Immature natural killer cell (primary cell): ENCODE measurements around the gene TAS2R14. TPM values are rescaled to one million over a fixed set of nuclear protein-coding genes. Genes with fewer than 3 reads are reported as not detected.

Experiments
- DNase-seq, 3 donors: peaks; one replicate each; pipeline ENCODE4 v3.0.0; 2022; ENCODE audit warnings: mixed read lengths in 1 of 3
- H3K27ac Mint-ChIP-seq, 6 donors: one replicate each; pipeline ENCODE4 v1.8.0; 2020; ENCODE audit warnings: mixed read lengths in 6 of 6, mild to moderate bottlenecking in 5 of 6, inconsistent platforms in 4 of 6, moderate library complexity in 3 of 6
- H3K27me3 Mint-ChIP-seq, 3 donors: one replicate each; pipeline ENCODE4 v1.8.0; 2020 to 2021; ENCODE audit warnings: low read depth in 3 of 3, mild to moderate bottlenecking in 3 of 3, mixed read lengths in 3 of 3, moderate library complexity in 3 of 3, inconsistent platforms in 1 of 3
- H3K36me3 Mint-ChIP-seq, 3 donors: one replicate each; pipeline ENCODE4 v1.8.0; 2020; ENCODE audit warnings: mixed read lengths in 3 of 3, inconsistent platforms in 2 of 3, mild to moderate bottlenecking in 2 of 3
- H3K4me1 Mint-ChIP-seq, 2 donors: one replicate each; pipeline ENCODE4 v1.8.0; 2020; ENCODE audit warnings: inconsistent platforms in 2 of 2, mild to moderate bottlenecking in 2 of 2, mixed read lengths in 2 of 2, moderate library complexity in 1 of 2
- H3K4me3 Mint-ChIP-seq, 5 donors: one replicate each; pipeline ENCODE4 v1.8.0; 2020; ENCODE audit warnings: mild to moderate bottlenecking in 5 of 5, mixed read lengths in 5 of 5, inconsistent platforms in 3 of 5, moderate library complexity in 3 of 5
- H3K9me3 Mint-ChIP-seq, 6 donors: one replicate each; pipeline ENCODE4 v1.8.0; 2020; ENCODE audit warnings: mild to moderate bottlenecking in 6 of 6, mixed read lengths in 6 of 6, inconsistent platforms in 4 of 6, moderate library complexity in 3 of 6
- polyA plus RNA-seq, 3 donors: library from polyadenylated mRNA; unstranded; fragments of 300-500 nt; fragmentation: Illumina TruSeq; gene quantifications; one replicate each; pipeline ENCODE4 v1.2.3, GENCODE V29; 2021

The TAS2R14 gene
- polyA plus RNA-seq, 3 donors from 2014 or later, result 0.81 to 1.0 TPM; not detected in 1

GRCh38 chr12:10941916-10942607 is 3.0 kb upstream of the TAS2R14 start:
- Mint-ChIP-seq H3K27ac (peak overlapping the region in 1 of 6 donors; percentile 1), H3K9me3 (peaks cover 0 to 10% (median 3%) of the 10 kb centered on the region in 6 donors), H3K4me3 (no peak overlapping the region), H3K36me3 (peaks cover 0 to 10% (median 4%) of the 10 kb centered on the region in 3 donors), H3K4me1 (peaks cover 0 to 8% of the 10 kb centered on the region in 2 donors), H3K27me3 (peaks cover 0 to 3% (median 0%) of the 10 kb centered on the region in 3 donors)
- no peak for DNase-seq

- Mint-ChIP-seq H3K4me3 (no peak overlapping the region), H3K9me3 (peaks cover 0 to 4% (median under 1%) of the 10 kb centered on the region in 6 donors), H3K36me3 (peaks cover 0 to 5% (median 4%) of the 10 kb centered on the region in 3 donors), H3K27me3 (no peaks in the 10 kb centered on the region), H3K4me1 (peaks cover 0 to 8% of the 10 kb centered on the region in 2 donors), H3K27ac (peak overlapping the region in 1 of 6 donors; percentile 1)
- no peak for DNase-seq
Measured at GRCh38 chr12:10941369-10941768, 2.3 kb upstream of the TAS2R14 start.

- Mint-ChIP-seq H3K27me3 (no peaks in the 10 kb centered on the region), H3K36me3 (peaks cover 0 to 5% (median 4%) of the 10 kb centered on the region in 3 donors), H3K9me3 (peaks cover 0 to 4% (median 0%) of the 10 kb centered on the region in 6 donors), H3K4me1 (peaks cover 0 to 8% of the 10 kb centered on the region in 2 donors), H3K4me3 (no peak overlapping the region), H3K27ac (no peak overlapping the region)
- no peak for DNase-seq
Measured at GRCh38 chr12:10940389-10940788, 1.3 kb upstream of the TAS2R14 start.

GRCh38 chr12:10936506-10936905 is 2.6 kb downstream of the TAS2R14 start:
- Mint-ChIP-seq H3K27me3 (no peaks in the 10 kb centered on the region), H3K36me3 (peaks cover 0 to 3% (median 0%) of the 10 kb centered on the region in 3 donors), H3K4me1 (no peaks in the 10 kb centered on the region), H3K4me3 (no peak overlapping the region), H3K27ac (no peak overlapping the region), H3K9me3 (no peaks in the 10 kb centered on the region)
- DNase-seq, result no peak

GRCh38 chr12:10928746-10929286 is 10.2 kb downstream of the TAS2R14 start, which contains the start of gene PRH2:
Gene PRH2, plus strand, starts transcription at chr12:10929236. Its CDS starts 38 bp downstream, at chr12:10929274.
- H3K27ac Mint-ChIP-seq, result no peak within 1 kb of the TSS
- H3K36me3 Mint-ChIP-seq, result peaks cover 0 to 17% (median 4%) of the 10 kb centered on the region in 3 donors
- no peak within 1 kb of the TSS for H3K4me3 Mint-ChIP-seq
- H3K9me3 Mint-ChIP-seq, result no peaks in the 10 kb centered on the region
- no peak for DNase-seq
- no peaks in the 10 kb centered on the region for H3K4me1 Mint-ChIP-seq
- H3K27me3 Mint-ChIP-seq, result peaks cover 0 to 2% (median 1%) of the 10 kb centered on the region in 3 donors

GRCh38 chr12:10926269-10926668 is 12.8 kb downstream of the TAS2R14 start:
- no peak overlapping the region for H3K4me3 Mint-ChIP-seq
- H3K4me1 Mint-ChIP-seq, result no peaks in the 10 kb centered on the region
- H3K27me3 Mint-ChIP-seq, result peaks cover 0 to 2% (median 1%) of the 10 kb centered on the region in 3 donors
- peaks cover 0 to 12% (median 4%) of the 10 kb centered on the region in 3 donors for H3K36me3 Mint-ChIP-seq
- H3K27ac Mint-ChIP-seq, result no peak overlapping the region
- DNase-seq, result no peak
- no peaks in the 10 kb centered on the region for H3K9me3 Mint-ChIP-seq

GRCh38 chr12:10919809-10920208 is 19.3 kb downstream of the TAS2R14 start:
- Mint-ChIP-seq H3K9me3 (no peaks in the 10 kb centered on the region), H3K27ac (no peak overlapping the region), H3K4me3 (no peak overlapping the region), H3K4me1 (no peaks in the 10 kb centered on the region), H3K36me3 (peaks cover 0 to 2% (median 1%) of the 10 kb centered on the region in 3 donors), H3K27me3 (peaks cover 0 to 5% (median 3%) of the 10 kb centered on the region in 3 donors)
- no peak for DNase-seq

- Mint-ChIP-seq H3K4me3 (no peak overlapping the region), H3K9me3 (peaks cover 0 to 3% (median 0%) of the 10 kb centered on the region in 6 donors), H3K4me1 (no peaks in the 10 kb centered on the region), H3K36me3 (peaks cover 0 to 16% (median 0%) of the 10 kb centered on the region in 3 donors), H3K27ac (no peak overlapping the region), H3K27me3 (no peaks in the 10 kb centered on the region)
- no peak for DNase-seq
Measured at GRCh38 chr12:10910380-10910779, 28.7 kb downstream of the TAS2R14 start.

- H3K27ac Mint-ChIP-seq, result no peak within 1 kb of the TSS
- H3K27me3 Mint-ChIP-seq, result no peaks in the 10 kb centered on the region
- peaks cover 4 to 12% (median 8%) of the 10 kb centered on the region in 6 donors for H3K9me3 Mint-ChIP-seq
- no peaks in the 10 kb centered on the region for H3K4me1 Mint-ChIP-seq
- H3K4me3 Mint-ChIP-seq, result no peak within 1 kb of the TSS
- H3K36me3 Mint-ChIP-seq, result peaks cover 4 to 25% (median 9%) of the 10 kb centered on the region in 3 donors
- no peak for DNase-seq
Measured at GRCh38 chr12:10909462-10909861, 29.6 kb downstream of the TAS2R14 start, which contains the start of gene TAS2R13. Gene TAS2R13, minus strand, starts transcription at chr12:10909562. Its CDS starts 264 bp downstream, at chr12:10909298.

- Mint-ChIP-seq H3K9me3 (peaks cover 22 to 36% (median 30%) of the 10 kb centered on the region in 6 donors), H3K27ac (no peak overlapping the region), H3K4me1 (no peaks in the 10 kb centered on the region), H3K27me3 (no peaks in the 10 kb centered on the region), H3K4me3 (no peak overlapping the region), H3K36me3 (peaks cover 28 to 38% (median 28%) of the 10 kb centered on the region in 3 donors)
- DNase-seq, result no peak
Measured at GRCh38 chr12:10904686-10905085, 34.4 kb downstream of the TAS2R14 start.

- H3K4me1 Mint-ChIP-seq, result no peaks in the 10 kb centered on the region
- H3K4me3 Mint-ChIP-seq, result no peak overlapping the region
- DNase-seq, result no peak
- peaks cover 28 to 43% (median 28%) of the 10 kb centered on the region in 3 donors for H3K36me3 Mint-ChIP-seq
- no peaks in the 10 kb centered on the region for H3K27me3 Mint-ChIP-seq
- H3K9me3 Mint-ChIP-seq, result peaks cover 22 to 36% (median 30%) of the 10 kb centered on the region in 6 donors
- H3K27ac Mint-ChIP-seq, result no peak overlapping the region
Measured at GRCh38 chr12:10901427-10901826, 37.6 kb downstream of the TAS2R14 start.

- H3K27me3 Mint-ChIP-seq, result no peaks in the 10 kb centered on the region
- no peak overlapping the region for H3K27ac Mint-ChIP-seq
- H3K36me3 Mint-ChIP-seq, result peaks cover 28 to 42% (median 28%) of the 10 kb centered on the region in 3 donors
- DNase-seq, result no peak
- H3K4me3 Mint-ChIP-seq, result no peak overlapping the region
- H3K9me3 Mint-ChIP-seq, result peaks cover 22 to 36% (median 30%) of the 10 kb centered on the region in 6 donors
- no peaks in the 10 kb centered on the region for H3K4me1 Mint-ChIP-seq
Measured at GRCh38 chr12:10900972-10901371, 38.1 kb downstream of the TAS2R14 start.

GRCh38 chr12:10900530-10900929 is 38.5 kb downstream of the TAS2R14 start:
- no peaks in the 10 kb centered on the region for H3K4me1 Mint-ChIP-seq

GRCh38 chr12:10896854-10897253 is 42.2 kb downstream of the TAS2R14 start:
- Mint-ChIP-seq H3K36me3 (peaks cover under 1 to 21% (median 18%) of the 10 kb centered on the region in 3 donors), H3K4me1 (no peaks in the 10 kb centered on the region), H3K27ac (no peak overlapping the region), H3K27me3 (no peaks in the 10 kb centered on the region), H3K4me3 (no peak overlapping the region), H3K9me3 (peaks cover 0 to 4% (median 3%) of the 10 kb centered on the region in 6 donors)
- no peak for DNase-seq

More at GRCh38 chr12:10900530-10900929, 38.5 kb downstream of the TAS2R14 start:
- H3K36me3 Mint-ChIP-seq, result peaks cover 28 to 39% (median 28%) of the 10 kb centered on the region in 3 donors
- H3K9me3 Mint-ChIP-seq, result peaks cover 22 to 36% (median 30%) of the 10 kb centered on the region in 6 donors
- H3K27ac Mint-ChIP-seq, result no peak overlapping the region
- H3K4me3 Mint-ChIP-seq, result no peak overlapping the region
- DNase-seq, result no peak
- no peaks in the 10 kb centered on the region for H3K27me3 Mint-ChIP-seq
